T-helper 2 cell (primary cell): ENCODE results near the gene TDRD6.
A peak's percentile ranks its signal among the peaks of the same experiment; 100 is the strongest.
"Not testable (repeated sequence)": the region's sequence is repeated elsewhere in the genome, so short reads cannot be mapped to it uniquely, and the experiment has no call there.

Experiments
- DNase-seq, 5 experiments: peaks; one replicate each; pipeline versions ENCODE4 v3.0.0 to v3.0.0-alpha.2; 2012 to 2022

TDRD6 gene

GRCh38 chr6:46688966-46689335, 1.3 kb downstream of the TDRD6 start:
- DNase-seq: no peak

GRCh38 chr6:46689657-46690056, 2.0 kb downstream of the TDRD6 start:
- no peak for DNase-seq

GRCh38 chr6:46690141-46690755, 2.6 kb downstream of the TDRD6 start:
- no peak for DNase-seq

DNA sequence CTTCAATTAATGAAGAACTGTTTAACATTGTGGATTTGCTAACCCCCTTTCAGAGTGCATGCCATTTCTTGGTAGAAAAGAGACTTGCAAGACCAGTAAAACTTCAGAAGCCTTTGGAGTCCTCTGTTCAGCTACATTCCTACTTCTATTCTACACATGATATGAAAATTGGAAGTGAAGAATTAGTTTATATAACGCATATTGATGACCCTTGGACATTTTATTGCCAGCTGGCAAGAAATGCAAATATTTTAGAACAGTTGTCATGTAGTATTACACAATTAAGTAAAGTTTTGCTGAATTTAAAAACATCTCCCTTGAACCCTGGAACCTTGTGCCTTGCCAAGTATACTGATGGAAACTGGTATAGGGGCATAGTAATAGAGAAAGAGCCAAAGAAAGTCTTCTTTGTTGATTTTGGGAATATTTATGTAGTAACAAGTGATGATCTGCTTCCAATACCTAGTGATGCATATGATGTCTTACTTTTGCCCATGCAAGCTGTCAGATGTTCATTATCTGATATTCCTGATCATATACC, 3.3 kb downstream of the TDRD6 start:
- DNase-seq: no peak

DNA sequence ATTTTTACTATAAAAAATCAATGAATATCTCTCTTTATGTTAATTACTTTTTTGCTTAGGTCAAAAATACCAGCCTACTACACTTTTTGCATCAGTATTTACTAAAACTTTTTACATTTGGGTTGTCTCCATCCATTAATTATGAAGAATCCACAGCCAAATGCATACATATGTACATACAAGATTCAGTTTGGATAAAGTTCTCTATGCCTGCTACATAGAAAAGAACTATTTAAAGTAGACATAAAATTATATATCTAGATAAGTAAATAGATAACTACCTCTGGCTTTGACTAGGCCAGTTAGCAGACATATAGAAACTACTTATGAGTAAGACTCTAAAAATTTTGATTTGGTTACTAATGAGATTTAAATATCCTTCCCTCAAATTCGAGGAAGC, 12.3 kb downstream of the TDRD6 start:
- DNase-seq: no peak

DNA sequence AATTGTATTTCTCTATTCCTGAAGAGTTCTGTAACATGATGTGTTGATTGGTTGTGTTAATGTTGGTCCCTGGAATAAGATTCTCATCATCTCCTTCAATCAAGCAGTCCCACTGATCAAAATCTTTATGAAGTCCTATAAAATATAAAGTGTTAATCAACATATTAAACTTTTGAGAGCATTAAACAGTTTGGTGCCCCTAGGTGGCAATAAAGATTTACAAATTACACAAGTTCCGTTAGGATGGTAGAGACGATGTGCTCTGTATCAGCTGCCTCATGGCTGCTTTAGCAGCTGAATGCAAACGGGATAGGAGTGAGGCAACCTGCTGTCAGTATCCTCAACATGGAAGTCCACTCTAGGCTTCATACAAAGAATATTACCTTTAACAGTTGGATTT, 16.9 kb downstream of the TDRD6 start:
- DNase-seq: peak in 1 of 5 experiments; percentile 16

DNA sequence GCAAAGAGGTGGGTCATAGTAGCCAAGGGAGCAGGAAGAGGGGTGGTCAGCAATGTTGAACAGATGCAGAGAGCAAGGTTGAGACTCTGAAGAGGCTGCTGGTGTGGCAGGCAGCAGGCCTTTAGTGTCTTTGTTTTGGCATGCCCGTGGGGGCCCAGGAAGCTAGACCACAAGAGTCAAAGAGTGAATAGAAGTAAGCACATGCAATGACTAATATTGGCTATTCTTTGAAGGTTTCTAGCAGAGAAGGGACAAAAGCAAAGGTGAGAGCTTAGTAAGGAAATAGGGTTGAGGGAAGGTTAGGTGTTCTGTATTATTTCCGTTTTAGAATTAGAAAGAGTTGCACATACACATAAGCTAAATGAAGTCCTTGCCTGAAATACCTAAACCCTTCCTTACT, 18.8 kb downstream of the TDRD6 start:
- DNase-seq: peak in 1 of 5 experiments; percentile 13

DNA sequence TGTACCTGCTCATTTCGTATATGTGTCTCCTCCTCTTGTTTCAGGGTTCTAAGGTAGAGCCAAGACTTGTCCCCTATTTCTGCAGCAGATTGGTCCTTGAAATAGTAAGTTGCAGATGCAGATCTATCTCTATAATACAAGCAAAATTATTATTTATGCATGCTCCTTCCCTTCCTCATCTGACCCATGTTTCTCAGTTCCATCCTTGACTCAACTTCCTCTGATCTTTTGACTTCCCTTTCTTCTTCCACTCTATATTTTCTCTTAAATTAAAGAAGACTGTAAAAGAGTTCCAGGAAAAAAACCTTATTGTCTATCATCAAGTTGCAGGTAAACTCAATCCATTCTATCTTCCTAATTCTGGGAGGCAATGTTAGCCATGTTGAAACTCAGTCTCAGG, 23.8 kb downstream of the TDRD6 start:
- DNase-seq: no peak

- DNase-seq: no peak
Measured at GRCh38 chr6:46715141-46715540, 27.5 kb downstream of the TDRD6 start.

DNA sequence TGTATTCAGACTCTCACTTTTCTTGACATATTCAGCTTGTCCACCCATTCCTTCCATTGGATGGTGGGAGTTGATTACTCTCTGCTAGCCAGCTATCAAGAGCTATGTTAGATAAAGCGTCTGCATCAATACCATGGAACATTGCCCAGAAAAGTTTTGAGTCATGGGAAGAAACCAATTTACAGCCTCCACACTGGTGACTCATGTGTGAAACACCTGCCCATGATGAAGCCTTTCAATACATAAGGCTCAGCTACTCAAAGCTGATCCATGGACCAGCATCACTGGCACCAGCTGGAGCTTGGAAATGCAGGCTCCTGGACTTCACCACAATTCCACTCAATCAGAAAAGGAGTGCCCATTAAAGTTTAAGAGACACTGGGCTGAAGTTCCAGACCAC, 31.4 kb downstream of the TDRD6 start:
- no peak for DNase-seq

- DNase-seq: no peak
Measured at GRCh38 chr6:46720401-46720800, 32.7 kb downstream of the TDRD6 start.

DNA sequence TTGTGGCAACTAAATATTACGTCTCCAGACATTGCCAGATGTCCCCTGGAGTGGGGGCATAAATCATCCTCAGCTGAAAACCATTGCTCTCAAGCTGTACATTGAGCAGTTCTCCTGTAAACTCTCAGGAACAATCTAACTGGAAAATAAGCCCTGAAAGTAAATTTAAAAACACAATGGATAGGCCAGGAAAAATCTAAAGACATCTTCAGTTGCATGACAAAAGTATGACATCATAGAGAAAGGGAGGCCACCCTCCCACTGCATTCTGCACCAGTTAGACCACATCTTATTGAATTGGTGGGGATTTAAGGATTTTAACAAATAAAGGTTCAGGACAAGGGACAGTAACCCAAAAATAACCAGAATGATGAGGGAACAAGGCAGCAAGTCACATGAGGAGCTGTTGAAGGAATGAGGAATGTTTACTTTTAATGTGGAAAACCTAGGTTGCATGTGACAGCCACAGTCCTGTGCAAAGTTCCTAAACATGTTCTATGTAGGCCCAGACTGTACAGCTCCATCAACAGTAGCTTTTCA, 42.2 kb downstream of the TDRD6 start:
- no peak for DNase-seq

- no peak for DNase-seq
Measured at GRCh38 chr6:46730921-46731461, 43.3 kb downstream of the TDRD6 start.

DNA sequence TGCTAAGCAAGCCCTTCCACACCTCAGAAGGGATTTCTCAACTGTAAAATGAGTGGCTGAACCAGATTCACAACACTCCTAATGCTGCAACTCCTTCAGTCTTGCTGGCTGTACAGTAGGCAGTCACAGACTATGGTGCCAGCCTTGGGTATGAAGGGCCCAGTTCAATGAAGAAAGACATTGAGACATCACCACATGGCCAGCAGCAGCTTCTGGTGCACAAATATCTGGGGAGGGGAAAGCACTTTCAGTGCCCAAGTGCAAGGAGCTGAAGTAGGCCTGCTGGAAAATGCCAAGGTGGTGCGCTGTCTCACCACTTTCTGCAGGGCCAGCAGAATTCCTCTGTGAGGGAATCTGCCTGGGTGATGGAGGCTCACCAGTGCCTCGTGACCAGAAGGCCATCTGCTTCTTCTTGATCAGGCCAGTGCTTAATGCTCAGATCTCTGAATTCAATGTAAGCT, 45.7 kb downstream of the TDRD6 start:
- DNase-seq: no peak

DNA sequence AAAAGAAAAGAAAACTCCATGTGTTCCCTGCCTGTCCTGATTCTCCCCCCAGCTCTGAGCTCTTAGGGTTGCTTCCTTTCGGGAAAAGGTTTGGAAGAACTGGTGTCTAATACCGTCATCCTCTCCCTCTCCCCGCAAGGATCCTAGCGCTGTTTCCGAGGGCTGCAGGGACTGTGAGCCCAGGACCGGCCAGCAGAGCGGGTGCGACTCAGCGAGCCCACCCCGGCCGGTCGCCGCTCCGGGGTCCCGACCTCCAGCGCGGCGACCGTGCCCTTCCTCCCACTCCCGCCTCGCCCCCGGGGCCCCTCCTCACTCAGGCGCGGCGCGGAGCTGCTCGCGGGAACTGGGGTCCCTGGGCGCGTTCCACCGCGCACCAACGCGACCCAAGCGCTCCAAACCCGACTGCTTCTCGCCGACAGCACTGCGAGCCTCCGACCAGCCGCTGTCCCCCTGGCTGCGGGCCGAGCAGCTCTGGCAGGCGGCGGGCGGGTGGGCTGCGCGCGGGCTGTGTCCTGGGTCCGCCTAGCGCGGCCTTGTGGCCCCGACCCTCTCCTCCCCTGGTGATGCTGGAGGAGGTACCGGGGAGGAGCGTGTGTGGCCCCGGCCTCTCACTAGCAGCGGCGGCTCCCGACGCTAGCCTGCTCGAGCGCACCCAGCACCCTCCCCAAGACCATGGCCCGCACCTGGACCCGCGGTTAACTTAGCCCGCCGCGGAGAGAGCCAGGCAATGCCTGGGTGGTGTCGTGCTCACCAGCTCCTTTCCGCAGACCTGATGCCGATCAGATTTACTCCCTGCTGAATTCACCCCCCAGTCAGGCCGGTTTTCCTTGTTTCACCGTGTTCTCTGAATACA, 47.4 kb downstream of the TDRD6 start, which contains the start of gene PLA2G7:
TSS of gene PLA2G7 (minus strand) at position 509 of the 853 bp plus-strand sequence. CDS start 12,484 bp downstream, outside the sequence.
- DNase-seq: no peak

GRCh38 chr6:46735720-46736031, 48.0 kb downstream of the TDRD6 start:
- no peak for DNase-seq

DNA sequence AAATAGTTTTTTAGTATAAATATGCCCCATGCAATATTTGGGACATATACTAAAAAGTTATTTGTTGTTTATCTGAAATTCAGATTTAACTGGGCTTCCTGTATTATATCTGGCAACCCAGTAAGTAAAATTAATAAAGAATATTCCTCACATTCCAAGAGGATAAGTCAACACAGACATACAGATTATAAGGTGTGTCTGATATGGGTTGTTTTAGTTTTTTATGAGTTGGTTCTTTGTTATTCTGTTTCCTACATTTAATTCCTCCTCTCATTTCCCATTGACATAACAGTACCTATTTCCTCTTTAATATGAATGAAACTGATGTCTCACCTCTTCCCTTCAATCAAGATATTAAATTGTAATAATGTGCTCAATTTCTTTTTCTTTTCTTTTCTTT, 49.2 kb downstream of the TDRD6 start:
- DNase-seq: no peak

DNA sequence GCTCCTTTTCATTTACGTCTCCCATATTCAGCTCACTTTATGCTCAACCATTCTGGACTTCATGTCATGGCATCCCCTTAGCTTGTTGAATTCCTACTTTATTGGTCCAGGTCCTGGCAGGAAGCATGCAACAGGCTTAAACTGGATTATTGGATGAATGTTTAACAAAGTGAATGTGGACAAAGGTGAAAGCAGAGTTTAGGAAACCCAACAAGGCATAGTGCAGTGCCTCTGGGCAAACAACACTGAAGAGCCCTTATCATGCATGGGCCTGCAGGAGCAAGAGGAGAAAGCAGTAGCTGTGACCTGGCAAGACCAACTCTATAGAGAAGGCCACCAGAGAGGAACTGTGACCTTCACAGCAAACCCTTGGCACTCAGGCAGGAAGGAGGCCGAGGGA, 53.8 kb downstream of the TDRD6 start:
- no peak for DNase-seq

DNA sequence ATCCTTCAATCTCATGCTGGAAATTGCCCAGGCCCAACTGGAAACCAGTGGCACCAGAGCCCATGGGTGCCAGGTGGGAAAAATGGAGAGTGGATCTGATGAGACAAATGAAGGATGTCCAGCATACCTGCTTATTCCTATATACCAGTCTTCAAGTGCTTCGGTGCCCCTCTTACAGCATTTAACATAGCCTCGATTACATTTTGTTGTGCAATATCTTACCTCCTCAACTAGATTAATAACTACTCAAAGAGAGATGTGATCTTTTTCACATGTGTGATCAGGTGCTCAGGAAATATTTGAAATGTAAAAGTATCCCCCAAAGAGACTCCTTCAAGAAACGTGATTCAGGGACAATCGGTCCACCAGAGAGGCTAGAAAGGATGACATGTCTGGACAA, 54.2 kb downstream of the TDRD6 start:
- DNase-seq: no peak

GRCh38 chr6:46743425-46744158, 55.9 kb downstream of the TDRD6 start:
- DNase-seq: no peak

DNA sequence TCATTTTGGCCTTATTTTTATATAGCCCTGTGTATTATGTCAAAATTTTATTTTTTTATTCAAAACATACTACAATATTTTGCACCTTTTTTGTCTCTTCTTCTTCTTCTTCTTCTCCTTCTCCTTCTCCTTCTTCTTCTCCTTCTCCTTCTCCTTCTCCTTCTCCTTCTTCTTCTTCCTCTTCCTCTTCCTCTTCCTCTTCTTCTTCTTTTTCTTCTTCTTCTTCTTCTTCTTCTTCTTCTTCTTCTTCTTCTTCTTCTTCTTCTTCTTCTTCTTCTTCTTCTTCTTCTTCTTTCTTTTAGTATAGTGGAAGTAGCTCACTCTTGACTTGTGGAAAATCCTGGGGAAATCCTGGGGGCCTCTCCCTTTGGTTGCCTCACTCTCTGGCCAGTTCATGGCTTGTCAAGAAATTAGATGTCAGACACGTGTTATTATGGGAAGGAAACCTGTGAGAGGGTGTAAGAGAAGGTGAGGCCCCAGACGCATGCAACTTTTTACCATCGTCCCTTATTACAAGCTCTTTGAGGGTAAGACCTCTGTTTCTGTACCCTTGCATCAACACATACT, 56.6 kb downstream of the TDRD6 start:
- not testable (repeated sequence) for DNase-seq

DNA sequence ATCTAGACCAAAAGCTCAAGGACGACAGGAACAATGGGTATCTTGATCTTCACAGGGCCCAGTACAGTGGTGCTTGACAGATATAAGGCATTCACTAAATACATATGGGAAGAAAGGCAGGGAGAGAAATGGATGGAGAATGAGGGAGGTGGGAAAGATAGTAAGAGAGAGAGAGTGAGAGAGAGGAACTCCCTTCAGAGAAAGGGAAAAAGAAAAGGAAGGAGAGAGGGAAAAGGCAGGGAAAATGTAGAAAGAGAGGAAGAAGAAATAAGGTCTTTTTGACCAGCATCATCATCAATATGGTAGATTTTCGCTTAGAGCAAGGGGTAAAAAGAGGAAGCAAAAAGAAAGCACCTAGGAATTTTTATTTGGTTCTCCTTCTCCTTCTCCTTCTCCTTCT, 58.3 kb downstream of the TDRD6 start:
- DNase-seq: no peak

DNA sequence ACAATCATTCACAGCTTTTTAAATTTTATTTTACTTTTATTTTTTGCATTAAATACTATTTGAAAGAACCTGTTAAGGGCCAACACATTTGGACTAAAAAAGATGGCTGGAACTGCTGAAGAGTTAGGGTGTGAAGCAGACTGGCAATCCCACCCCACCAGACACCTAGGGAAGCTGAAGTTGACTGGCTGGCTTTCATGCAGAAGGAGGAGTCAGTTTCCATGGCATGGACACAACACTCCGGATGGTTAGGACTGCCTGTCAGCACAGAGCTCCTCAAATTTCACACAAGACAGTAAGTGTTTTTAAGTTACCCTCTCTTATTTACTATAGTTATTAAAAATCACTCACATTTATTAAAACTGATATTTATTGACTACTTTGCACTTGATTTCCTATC, 59.0 kb downstream of the TDRD6 start, which contains the start of gene ANKRD66:
TSS of gene ANKRD66 (plus strand) at position 238 of the 400 bp plus-strand sequence. CDS start 5,016 bp downstream, outside the sequence.
- DNase-seq: no peak
